GM12801 (cell line): ENCODE data around the gene SCAMP5.

Source experiments
- CTCF ChIP-seq: IDR thresholded peaks from one replicate; pipeline ENCODE4 v1.5.1; 2011; ENCODE audit warnings: control low read depth; ENCODE audit not compliant: insufficient read length; ENCODE audit errors: extremely low read depth

SCAMP5 gene

GRCh38 chr15:74956648-74957475, 38.5 kb upstream of the SCAMP5 start, which contains the start of gene RPP25:
Gene RPP25 (minus strand): TSS chr15:74956772. CDS start chr15:74956583, 189 bp downstream.
- TF ChIP-seq CTCF: no peak

- no peak for TF ChIP-seq CTCF
Observed at GRCh38 chr15:74957476-74958035, 37.8 kb upstream of the SCAMP5 start.

GRCh38 chr15:74958320-74958907, 36.9 kb upstream of the SCAMP5 start:
- no peak for TF ChIP-seq CTCF

GRCh38 chr15:74958908-74959585, 36.3 kb upstream of the SCAMP5 start:
- TF ChIP-seq CTCF: no peak

- no peak for TF ChIP-seq CTCF
Observed at GRCh38 chr15:74959586-74959939, 35.8 kb upstream of the SCAMP5 start.

GRCh38 chr15:74960286-74960685, 35.1 kb upstream of the SCAMP5 start:
- TF ChIP-seq CTCF: no peak

- TF ChIP-seq CTCF: no peak
Observed at GRCh38 chr15:74960995-74961588, 34.3 kb upstream of the SCAMP5 start.
